Epithelial cell of esophagus (primary cell): ENCODE data around the gene VTN.

Experiments
- DNase-seq: peaks from one replicate; pipeline ENCODE4 v3.0.0; 2010; ENCODE audit warnings: low read depth
- H3K4me3 ChIP-seq: 2 replicates; pipeline ENCODE4 v1.5.1; 2011; ENCODE audit warnings: mild to moderate bottlenecking, low read length, control low read depth
- TF ChIP-seq, protein P1 (sequence below): IDR thresholded peaks from 2 replicates; pipeline ENCODE4 v1.5.1; 2011; ENCODE audit warnings: low read depth, mild to moderate bottlenecking, low read length, control low read depth, inconsistent platforms; ENCODE audit not compliant: insufficient read depth; ENCODE audit errors: missing control alignments

VTN gene

GRCh38 chr17:28334171-28334570, 35.9 kb downstream of the VTN start:
- TF ChIP-seq, protein P1, sequence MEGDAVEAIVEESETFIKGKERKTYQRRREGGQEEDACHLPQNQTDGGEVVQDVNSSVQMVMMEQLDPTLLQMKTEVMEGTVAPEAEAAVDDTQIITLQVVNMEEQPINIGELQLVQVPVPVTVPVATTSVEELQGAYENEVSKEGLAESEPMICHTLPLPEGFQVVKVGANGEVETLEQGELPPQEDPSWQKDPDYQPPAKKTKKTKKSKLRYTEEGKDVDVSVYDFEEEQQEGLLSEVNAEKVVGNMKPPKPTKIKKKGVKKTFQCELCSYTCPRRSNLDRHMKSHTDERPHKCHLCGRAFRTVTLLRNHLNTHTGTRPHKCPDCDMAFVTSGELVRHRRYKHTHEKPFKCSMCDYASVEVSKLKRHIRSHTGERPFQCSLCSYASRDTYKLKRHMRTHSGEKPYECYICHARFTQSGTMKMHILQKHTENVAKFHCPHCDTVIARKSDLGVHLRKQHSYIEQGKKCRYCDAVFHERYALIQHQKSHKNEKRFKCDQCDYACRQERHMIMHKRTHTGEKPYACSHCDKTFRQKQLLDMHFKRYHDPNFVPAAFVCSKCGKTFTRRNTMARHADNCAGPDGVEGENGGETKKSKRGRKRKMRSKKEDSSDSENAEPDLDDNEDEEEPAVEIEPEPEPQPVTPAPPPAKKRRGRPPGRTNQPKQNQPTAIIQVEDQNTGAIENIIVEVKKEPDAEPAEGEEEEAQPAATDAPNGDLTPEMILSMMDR = no peak
- DNase-seq = no peak
- H3K4me3 ChIP-seq = peak overlapping the region; percentile 69

DNA sequence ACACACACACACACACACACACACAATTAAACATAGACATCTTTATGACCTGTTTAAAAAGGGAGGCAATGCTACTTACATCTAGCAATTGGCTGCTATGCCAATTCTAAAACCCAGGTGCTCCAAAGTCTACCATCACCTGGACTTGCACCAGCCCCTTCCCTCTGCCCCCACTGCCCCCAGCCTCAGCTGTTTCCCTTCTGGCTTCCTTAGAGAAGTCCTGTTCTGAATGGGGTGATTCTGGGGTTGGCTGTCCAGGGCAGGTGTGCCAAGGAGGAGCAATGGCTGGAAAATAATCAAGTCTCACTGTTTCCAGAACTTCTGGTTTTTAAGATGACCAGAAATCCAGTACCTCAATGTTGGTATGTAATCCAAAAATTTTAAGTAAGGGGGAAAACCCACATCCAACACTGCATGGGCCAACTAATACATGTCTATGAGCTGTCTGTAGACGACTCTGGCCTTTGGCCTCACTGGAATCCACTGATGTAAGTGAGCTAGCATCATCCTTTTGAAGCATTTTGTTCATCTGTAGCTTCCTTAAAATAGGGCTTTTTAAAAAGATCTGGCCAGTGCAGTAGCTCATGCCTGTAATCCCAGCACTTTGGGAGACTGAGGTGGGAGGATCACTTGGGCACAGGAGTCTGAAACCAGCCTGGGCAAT, 36.9 kb downstream of the VTN start:
- no peak for DNase-seq
- TF ChIP-seq, protein P1 = no peak
- H3K4me3 ChIP-seq = no peak overlapping the region

GRCh38 chr17:28331891-28332420, 38.2 kb downstream of the VTN start:
- DNase-seq = no peak
- H3K4me3 ChIP-seq = no peak overlapping the region
- TF ChIP-seq, protein P1 = no peak

DNA sequence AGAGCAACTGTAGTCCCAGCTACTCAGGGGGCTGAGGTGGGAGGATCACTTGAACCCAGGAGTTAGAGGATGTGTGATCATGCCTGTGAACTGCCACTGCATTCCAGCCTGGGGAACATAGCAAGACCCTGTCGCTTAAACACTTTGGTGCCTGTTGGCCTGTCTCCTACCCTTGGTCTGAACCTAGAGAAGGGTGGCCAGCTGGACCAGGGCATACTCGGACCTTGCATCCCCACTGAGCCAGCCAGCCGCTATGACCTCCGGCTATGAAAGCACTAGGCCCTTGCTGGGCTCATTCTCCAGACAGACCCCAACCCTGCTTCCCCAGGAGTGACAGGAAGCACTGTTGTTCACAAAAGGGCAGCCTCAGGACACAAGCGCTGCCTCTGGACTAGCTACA, 39.4 kb downstream of the VTN start:
- TF ChIP-seq, protein P1 = no peak
- H3K4me3 ChIP-seq = no peak overlapping the region
- DNase-seq = no peak

DNA sequence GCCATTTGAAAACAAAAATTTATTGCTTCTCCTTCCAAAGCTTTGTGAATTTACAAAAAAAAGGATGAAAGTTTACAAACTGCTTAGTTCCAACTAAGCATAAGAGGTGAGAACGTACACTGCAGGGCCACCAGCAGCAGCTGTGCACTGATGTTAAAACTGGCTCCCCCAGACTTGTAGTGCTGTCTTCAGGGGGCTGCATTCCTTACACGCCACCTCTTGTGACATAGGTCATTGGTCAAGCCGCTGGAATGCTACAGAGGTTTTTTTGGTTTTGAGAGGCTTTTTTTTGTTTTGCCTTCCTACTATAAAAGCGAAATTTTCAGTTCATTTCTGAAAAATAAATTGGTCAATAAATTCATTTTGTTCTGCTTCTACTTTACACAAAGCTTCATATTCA, 41.8 kb downstream of the VTN start:
- no peak overlapping the region for H3K4me3 ChIP-seq
- TF ChIP-seq, protein P1 = no peak
- DNase-seq = no peak

GRCh38 chr17:28327709-28328108, 42.4 kb downstream of the VTN start:
- no peak for DNase-seq
- TF ChIP-seq, protein P1 = peak; percentile 6
- H3K4me3 ChIP-seq = no peak overlapping the region

- peak; percentile 75 for DNase-seq
- TF ChIP-seq, protein P1 = no peak
- H3K4me3 ChIP-seq = no peak overlapping the region
Measured at GRCh38 chr17:28327031-28327607, 43.0 kb downstream of the VTN start.
